Measurements from ENCODE around the gene SDCCAG8. TPM values are rescaled to one million over a fixed set of nuclear protein-coding genes. Genes with fewer than 3 reads are reported as not detected.

The SDCCAG8 gene
- total RNA-seq, 2 experiments from 2014 or later = 18.3 to 21.2 TPM

DNA sequence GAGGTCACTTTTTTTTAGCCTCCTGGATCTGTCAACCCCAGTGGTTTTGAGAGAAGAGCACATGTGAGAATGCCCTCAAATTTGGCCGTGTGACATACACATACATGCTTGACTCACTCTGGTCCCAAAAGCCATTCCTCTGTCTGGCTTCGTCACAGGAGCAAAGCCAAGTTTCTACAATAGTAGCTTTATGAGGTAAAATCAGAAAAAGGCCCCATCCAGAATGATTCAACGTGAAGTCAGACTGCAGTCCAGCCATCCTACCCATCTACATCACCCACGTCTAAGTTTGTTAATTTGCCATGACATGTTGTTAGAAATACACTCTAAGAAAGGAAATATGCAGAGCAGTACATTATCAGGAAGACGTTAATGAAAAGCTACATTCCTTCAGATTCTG lies 245.2 kb downstream of the SDCCAG8 start:
- Histone ChIP-seq H3K36me3 (ENCODE audit: insufficient read depth, low read length) (peaks cover 9% of the 10 kb centered on the region), H3K4me1 (ENCODE audit: insufficient read depth, low read length) (peaks cover 6% of the 10 kb centered on the region), H3K9me3 (ENCODE audit: control insufficient read depth in 1 of 2, insufficient read depth in 1 of 2, low read length in 2 of 2) (peaks cover 0 to 5% of the 10 kb centered on the region in 2 experiments), H3K4me3 (ENCODE audit: low read length) (no peak overlapping the region), H3K27ac (ENCODE audit: low read depth in 1 of 2, low read length in 2 of 2) (no peak overlapping the region), H3K27me3 (ENCODE audit: control insufficient read depth in 1 of 2, insufficient read depth in 2 of 2, low read length in 2 of 2) (no peaks in the 10 kb centered on the region)
- ATAC-seq (ENCODE audit: poor library complexity) = no peak
- H3K9me3 Mint-ChIP-seq = no peaks in the 10 kb centered on the region
- TF ChIP-seq, protein P1, sequence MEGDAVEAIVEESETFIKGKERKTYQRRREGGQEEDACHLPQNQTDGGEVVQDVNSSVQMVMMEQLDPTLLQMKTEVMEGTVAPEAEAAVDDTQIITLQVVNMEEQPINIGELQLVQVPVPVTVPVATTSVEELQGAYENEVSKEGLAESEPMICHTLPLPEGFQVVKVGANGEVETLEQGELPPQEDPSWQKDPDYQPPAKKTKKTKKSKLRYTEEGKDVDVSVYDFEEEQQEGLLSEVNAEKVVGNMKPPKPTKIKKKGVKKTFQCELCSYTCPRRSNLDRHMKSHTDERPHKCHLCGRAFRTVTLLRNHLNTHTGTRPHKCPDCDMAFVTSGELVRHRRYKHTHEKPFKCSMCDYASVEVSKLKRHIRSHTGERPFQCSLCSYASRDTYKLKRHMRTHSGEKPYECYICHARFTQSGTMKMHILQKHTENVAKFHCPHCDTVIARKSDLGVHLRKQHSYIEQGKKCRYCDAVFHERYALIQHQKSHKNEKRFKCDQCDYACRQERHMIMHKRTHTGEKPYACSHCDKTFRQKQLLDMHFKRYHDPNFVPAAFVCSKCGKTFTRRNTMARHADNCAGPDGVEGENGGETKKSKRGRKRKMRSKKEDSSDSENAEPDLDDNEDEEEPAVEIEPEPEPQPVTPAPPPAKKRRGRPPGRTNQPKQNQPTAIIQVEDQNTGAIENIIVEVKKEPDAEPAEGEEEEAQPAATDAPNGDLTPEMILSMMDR (IDR thresholded peaks at IDR 0.05) = no peak
- no peak overlapping the region for H3K27ac Mint-ChIP-seq
- no peaks in the 10 kb centered on the region for H3K27me3 Mint-ChIP-seq
- H3K4me1 Mint-ChIP-seq (ENCODE audit: low read depth) = no peaks in the 10 kb centered on the region
- ChIA-PET POLR2A (no interaction called here), CTCF (no interaction called here)
- DNase-seq = no peak
- peaks cover 64% of the 10 kb centered on the region for H3K36me3 Mint-ChIP-seq (ENCODE audit: low read depth)
- H3K4me3 Mint-ChIP-seq = no peak overlapping the region
- intact Hi-C loops (cut with DNase I, micrococcal nuclease) = no loop called here

DNA sequence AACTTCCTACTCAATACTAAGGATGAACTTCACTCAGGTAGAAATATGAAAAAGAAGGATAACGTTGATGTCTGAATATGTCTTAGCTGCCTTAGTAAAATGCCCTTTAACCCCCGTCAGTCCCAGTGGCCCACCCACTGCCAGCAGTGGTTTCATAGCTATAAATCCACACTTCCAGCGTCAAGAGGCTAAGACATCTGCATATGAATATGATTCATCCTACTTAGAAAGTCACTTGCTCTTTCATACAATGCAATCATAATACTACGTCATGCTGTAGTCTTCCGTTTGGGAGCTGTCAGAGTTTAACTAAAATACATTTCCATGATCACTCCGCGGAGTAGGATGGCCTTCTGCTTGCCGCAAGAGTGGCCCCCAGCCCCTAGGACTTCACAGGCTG lies 247.3 kb downstream of the SDCCAG8 start:
- Mint-ChIP-seq H3K9me3 (no peaks in the 10 kb centered on the region), H3K27me3 (no peaks in the 10 kb centered on the region), H3K36me3 (ENCODE audit: low read depth) (peaks cover 69% of the 10 kb centered on the region), H3K4me1 (ENCODE audit: low read depth) (peaks cover 10% of the 10 kb centered on the region), H3K27ac (no peak overlapping the region), H3K4me3 (no peak overlapping the region)
- Histone ChIP-seq H3K27ac (ENCODE audit: low read depth in 1 of 2, low read length in 2 of 2) (no peak overlapping the region), H3K36me3 (ENCODE audit: insufficient read depth, low read length) (peaks cover 17% of the 10 kb centered on the region), H3K9me3 (ENCODE audit: control insufficient read depth in 1 of 2, insufficient read depth in 1 of 2, low read length in 2 of 2) (no peaks in the 10 kb centered on the region), H3K27me3 (ENCODE audit: control insufficient read depth in 1 of 2, insufficient read depth in 2 of 2, low read length in 2 of 2) (no peaks in the 10 kb centered on the region), H3K4me1 (ENCODE audit: insufficient read depth, low read length) (peaks cover 1% of the 10 kb centered on the region), H3K4me3 (ENCODE audit: low read length) (no peak overlapping the region)
- ChIA-PET CTCF (no interaction called here), POLR2A (no interaction called here)
- DNase-seq (no peak), ATAC-seq (ENCODE audit: poor library complexity) (no peak)
- TF ChIP-seq, protein P1 (IDR thresholded peaks at IDR 0.05) = no peak
- intact Hi-C loops (cut with DNase I, micrococcal nuclease) = no loop called here

GRCh38 chr1:243505986-243506689 lies 250.3 kb downstream of the SDCCAG8 start:
- Histone ChIP-seq H3K9me3 (ENCODE audit: control insufficient read depth in 1 of 2, insufficient read depth in 1 of 2, low read length in 2 of 2) (no peaks in the 10 kb centered on the region), H3K27ac (ENCODE audit: low read depth in 1 of 2, low read length in 2 of 2) (no peak overlapping the region), H3K4me1 (ENCODE audit: insufficient read depth, low read length) (peaks cover 15% of the 10 kb centered on the region), H3K27me3 (ENCODE audit: control insufficient read depth in 1 of 2, insufficient read depth in 2 of 2, low read length in 2 of 2) (no peaks in the 10 kb centered on the region), H3K36me3 (ENCODE audit: insufficient read depth, low read length) (peaks cover 29% of the 10 kb centered on the region), H3K4me3 (ENCODE audit: low read length) (no peak overlapping the region)
- intact Hi-C loops (cut with DNase I, micrococcal nuclease) = no loop called here
- DNase-seq (no peak), ATAC-seq (ENCODE audit: poor library complexity) (no peak)
- no peaks in the 10 kb centered on the region for H3K9me3 Mint-ChIP-seq
- CTCF ChIA-PET = no interaction called here
- H3K27me3 Mint-ChIP-seq = no peaks in the 10 kb centered on the region
- TF ChIP-seq, protein P1 (IDR thresholded peaks at IDR 0.05) = no peak
- H3K27ac Mint-ChIP-seq = peak overlapping the region; percentile 91
- peaks cover 36% of the 10 kb centered on the region for H3K4me1 Mint-ChIP-seq (ENCODE audit: low read depth)
- peaks cover 75% of the 10 kb centered on the region for H3K36me3 Mint-ChIP-seq (ENCODE audit: low read depth)
- POLR2A ChIA-PET = interaction anchor here (1.0 kb wide), 1 partner anchor 11 kb away, joined by 3 read pairs; no protein-coding TSS in a partner anchor
- no peak overlapping the region for H3K4me3 Mint-ChIP-seq

Measured in CD4-positive, alpha-beta T cell (primary cell).